Spleen (tissue), 7 donors: ENCODE measurements around the gene TMEM109.

Source experiments
- POLR2A ChIP-seq, 3 donors: fragments of 450-650 bp; IDR thresholded peaks; one replicate each; pipeline ENCODE4 v1.5.1; 2017; ENCODE audit warnings: antibody characterized with exemption in 3 of 3, mild to moderate bottlenecking in 1 of 3
- TF ChIP-seq, protein P1 (sequence below), 11 experiments: fragments of 200-600 bp in 7 of 11; fragments of 450-650 bp in 4 of 11; sonication (generic) in 4 of 11; IDR thresholded peaks in 8 of 11; conservative IDR thresholded peaks in 3 of 11; 1 replicate in 7 of 11; 2 replicates in 4 of 11; pipeline versions ENCODE4 v1.4.0 to v1.8.0; 2016 to 2021; ENCODE audit warnings: antibody characterized with exemption in 11 of 11, inconsistent platforms in 4 of 11, mild to moderate bottlenecking in 1 of 11
- donor health status: DM: no; HTN: no; CAD: no; lungs with moderate emphysema.
- donor health status: DM: no; HTN: no; CAD: no.
- donor health status: DM: no; HTN: no; CAD: no.

DNA sequence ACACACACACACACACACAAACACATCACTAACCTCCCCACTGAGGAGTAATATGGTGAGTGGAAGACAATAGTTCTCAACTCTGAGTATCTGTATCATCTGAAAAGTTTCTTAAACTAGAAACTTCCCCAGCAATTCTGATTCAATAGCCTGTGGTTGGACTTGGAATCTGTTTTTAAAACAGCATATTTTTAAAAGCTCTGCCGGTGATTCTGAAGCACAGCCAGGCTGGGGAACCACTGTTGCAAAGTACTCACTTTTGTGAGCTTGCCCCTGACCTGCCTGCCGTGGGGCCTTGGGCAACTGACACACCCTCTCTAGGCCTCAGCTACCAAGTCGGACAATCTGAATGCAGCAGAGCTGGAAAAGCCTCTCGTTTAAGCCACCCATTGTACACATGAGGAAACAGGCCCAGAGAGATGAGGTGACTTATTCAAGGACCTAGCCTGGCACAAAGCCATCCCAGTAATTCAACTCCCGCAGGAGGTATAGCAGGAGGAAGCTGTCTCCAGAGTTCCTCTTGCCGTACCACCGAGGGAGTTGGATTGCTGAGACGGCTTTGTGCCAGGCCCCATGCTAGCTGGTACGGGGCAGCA, 29.1 kb downstream of the TMEM109 start:
- TF ChIP-seq, protein P1, sequence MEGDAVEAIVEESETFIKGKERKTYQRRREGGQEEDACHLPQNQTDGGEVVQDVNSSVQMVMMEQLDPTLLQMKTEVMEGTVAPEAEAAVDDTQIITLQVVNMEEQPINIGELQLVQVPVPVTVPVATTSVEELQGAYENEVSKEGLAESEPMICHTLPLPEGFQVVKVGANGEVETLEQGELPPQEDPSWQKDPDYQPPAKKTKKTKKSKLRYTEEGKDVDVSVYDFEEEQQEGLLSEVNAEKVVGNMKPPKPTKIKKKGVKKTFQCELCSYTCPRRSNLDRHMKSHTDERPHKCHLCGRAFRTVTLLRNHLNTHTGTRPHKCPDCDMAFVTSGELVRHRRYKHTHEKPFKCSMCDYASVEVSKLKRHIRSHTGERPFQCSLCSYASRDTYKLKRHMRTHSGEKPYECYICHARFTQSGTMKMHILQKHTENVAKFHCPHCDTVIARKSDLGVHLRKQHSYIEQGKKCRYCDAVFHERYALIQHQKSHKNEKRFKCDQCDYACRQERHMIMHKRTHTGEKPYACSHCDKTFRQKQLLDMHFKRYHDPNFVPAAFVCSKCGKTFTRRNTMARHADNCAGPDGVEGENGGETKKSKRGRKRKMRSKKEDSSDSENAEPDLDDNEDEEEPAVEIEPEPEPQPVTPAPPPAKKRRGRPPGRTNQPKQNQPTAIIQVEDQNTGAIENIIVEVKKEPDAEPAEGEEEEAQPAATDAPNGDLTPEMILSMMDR (IDR thresholded peaks at IDR 0.05 in 8 of 11, conservative IDR thresholded peaks at IDR 0.05 in 3 of 11), result no peak
- no peak for TF ChIP-seq POLR2A (IDR thresholded peaks at IDR 0.05)
